ENCODE data around the gene CHST13.

DNA sequence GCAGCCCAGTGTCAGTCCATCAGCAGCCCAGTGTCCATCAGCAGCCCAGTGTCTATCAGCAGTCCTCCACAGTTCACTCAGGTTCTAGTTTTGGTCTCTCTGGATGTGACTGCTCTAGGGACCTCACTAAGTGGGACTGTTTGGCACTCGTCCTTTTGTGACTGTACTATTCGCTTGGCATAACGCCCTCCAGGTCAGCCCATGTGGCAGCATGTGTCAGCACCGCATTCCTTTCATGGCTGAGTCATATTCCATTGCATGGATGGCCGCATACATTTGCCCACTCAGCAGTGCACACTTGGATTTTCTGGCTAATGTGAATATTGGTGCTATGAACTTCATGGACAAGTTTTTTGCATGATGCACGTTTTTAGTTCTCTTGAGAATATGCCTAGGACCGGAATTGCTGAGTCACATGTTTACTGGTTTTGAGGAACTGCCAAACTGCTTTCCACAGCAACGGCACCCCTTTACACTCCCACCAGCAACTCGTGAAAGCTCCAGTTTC is 16.4 kb downstream of the CHST13 start:
- TF ChIP-seq EP300 (IDR thresholded peaks at IDR 0.05) (no peak), POLR2A (IDR thresholded peaks at IDR 0.05) (no peak)

Measured in sigmoid colon (tissue), 4 donors.